NCI-H748 (cell line): ENCODE results near the gene UBC.

ENCODE experiments used
- DNase-seq: peaks from one replicate; lab custom pipeline; 2025; ENCODE audit not compliant: unreplicated experiment; lab: John Stamatoyannopoulos, UW

Gene UBC

GRCh38 chr12:124914392-124915238 is at the start of gene UBC:
UBC (minus strand) TSS chr12:124914650; CDS start chr12:124913771, 879 bp downstream.
- DNase-seq: no peak

DNA sequence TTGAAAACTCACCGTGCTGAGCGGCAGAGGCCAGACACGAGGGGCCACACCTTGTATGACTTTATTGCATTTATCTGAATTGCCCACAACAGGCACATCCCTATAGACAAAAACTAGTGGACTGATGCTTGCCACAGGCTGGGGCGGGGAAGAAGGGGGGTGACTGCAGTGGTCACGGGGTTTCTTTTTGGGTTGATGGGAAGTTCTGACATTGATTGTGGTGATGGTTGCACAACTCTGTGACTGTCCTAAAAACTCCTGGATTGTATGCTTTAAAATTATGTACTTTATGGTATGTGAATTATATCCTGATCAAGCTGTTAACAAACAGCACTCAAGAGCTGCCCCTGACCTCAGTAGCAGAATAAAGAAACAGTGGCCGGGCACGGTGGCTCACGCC is 48.8 kb upstream of the UBC start:
- no peak for DNase-seq

GRCh38 chr12:124961055-124961454 is 46.6 kb upstream of the UBC start:
- no peak for DNase-seq

DNA sequence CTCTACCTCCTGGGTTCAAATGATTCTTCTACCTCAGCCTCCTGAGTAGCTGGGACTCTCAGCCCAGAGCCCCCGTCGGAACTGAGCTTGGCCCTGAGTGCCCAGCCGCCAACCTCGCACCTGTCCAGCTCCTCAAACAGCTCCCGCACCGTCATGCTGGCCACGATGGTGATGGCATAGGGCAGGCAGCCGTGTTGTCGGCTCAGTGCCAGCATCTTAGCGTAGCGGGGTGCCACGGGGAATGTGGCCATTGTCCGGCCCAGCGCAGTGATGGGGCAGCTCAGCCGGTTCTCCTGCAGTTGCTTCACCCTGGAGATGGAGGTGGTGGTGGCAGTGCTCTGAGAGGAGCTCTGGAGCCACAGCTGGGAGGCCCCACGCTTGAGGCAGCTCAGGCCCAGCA is 42.1 kb upstream of the UBC start:
- no peak for DNase-seq

DNA sequence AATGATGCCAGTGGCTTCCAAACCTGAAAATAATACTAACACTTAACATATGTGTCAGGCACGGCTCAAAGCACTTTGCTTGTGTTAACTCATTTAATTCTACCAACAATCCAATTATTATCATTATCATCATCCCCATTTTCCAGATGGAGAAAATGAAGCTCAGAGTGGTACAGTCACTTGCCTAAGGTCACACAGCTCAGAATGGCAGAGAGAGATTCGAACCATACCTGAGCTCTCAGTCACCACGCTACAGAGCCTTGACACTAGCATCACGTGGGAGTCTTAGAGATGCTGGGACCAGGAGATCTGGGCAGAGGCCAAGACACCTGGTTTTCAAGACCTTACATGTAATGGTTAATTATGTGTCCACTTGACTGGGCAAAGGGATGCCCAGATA is 40.3 kb upstream of the UBC start:
- no peak for DNase-seq

DNA sequence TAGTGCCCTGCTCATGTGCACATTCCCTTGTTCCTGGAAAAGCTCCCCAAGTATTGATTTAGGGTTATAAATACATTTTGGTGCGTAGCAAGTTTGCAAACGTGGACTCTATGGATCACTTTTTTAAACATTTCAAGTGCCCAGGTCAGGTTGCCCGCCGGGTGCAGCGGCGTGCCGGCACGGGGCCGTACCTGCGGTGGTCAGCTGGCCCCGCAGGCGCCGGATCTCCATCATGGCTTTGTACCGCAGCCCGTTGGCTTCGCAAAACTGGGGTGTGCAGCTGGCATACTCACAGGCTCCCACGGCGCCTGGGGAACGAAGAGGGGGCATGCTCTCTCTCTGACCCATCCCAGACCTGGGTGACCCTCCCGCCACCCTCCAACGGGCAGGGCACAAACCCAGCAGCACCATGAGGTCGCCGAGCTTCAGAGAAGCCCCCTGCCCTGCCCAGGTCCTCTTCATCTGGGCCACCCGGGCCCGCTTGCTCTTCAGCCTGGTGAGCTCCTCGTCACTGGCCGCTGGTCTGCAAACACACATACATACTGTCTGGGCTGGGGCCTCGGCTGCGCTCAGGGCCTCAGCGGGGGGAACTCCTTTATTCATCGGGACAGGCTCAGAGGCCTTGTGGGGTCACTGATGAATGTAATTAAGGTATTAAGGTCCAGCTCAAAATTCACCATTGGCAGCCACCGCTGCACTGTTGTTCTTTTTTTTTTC is 39.4 kb upstream of the UBC start:
- no peak for DNase-seq

DNA sequence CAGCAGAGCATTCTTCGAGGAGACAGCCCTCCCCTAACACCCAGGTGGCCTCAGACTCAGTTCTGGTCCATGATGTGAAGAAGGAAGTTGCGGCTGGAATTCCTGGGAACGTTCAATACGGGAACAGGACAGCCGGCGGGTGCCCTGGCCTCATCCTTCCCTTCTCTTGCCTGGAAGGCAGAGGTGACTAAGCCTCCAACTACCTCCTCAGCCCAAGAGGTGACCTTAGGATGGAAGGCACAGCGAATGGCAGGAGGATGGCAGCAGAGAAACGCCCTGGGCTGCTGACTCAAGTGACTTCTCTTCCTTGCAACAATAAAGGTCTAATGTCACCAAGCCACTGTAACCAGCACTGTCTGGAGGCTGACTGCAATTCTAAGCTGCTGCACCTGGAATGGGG is 38.4 kb upstream of the UBC start:
- no peak for DNase-seq

- no peak for DNase-seq
Measured at GRCh38 chr12:124952295-124952694, 37.8 kb upstream of the UBC start.

- DNase-seq: no peak
Measured at GRCh38 chr12:124949779-124950728, 35.6 kb upstream of the UBC start.

GRCh38 chr12:124949066-124949465 is 34.6 kb upstream of the UBC start:
- DNase-seq: no peak

DNA sequence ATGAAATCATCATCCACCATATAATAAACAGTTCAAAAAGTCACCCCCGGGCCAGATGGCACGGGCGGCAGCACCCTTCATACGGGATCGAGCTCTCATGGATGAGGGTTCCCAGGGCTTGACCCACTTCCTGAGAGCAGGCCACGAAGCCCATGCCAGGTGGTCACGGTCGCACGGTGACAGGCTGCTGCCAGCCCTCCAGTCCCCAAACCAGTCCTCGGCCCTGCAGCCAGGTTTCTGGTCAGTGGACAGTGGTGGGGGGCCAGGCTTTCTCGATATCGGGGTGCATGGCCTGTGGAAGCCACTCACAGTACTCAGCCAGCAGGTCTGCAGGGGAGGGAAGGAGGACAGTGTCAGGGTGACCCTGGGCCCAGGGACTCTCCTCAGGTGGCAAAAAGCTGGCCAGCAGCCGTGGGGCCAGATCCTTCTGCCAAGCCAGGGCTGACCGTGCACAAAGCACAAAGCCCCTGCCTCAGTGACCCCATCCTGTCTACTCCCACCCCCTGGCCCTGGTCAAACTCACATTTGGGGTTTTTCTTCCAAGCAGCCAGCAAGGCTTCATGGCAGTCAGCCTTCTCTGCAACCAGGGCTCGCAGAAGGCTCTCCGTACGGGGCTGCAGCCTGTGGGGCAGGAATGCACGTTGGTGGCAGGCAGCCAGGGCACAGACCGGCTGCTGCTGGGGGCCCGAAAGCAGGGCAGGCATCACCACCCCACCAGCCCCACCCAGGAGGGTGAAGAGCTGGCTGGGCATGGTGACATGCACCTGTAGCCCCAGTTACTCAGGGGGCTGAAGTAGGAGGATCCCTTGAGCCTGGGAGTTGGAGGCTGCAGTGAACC is 33.3 kb upstream of the UBC start:
- DNase-seq: no peak

- no peak for DNase-seq
Measured at GRCh38 chr12:124947013-124947412, 32.6 kb upstream of the UBC start.

GRCh38 chr12:124946447-124946793 is 32.0 kb upstream of the UBC start:
- no peak for DNase-seq

DNA sequence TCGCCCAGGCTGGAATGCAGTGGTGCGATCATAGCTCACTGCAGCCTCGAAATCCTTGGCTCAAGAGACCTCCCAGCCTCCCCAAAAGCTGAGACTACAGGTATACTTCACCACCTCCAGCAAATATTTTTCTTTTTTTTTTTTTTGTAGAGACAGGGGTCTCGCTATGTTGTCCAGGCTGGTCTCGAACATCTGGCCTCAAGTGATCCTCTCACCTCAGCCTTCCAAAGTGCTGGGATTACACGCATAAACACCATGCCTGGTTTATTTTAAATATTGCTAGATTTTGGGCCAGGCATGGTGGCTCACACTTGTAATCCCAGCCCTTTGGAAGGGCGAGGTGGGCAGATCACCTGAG is 26.7 kb upstream of the UBC start:
- DNase-seq: no peak

- no peak for DNase-seq
Measured at GRCh38 chr12:124940393-124941169, 26.1 kb upstream of the UBC start.

DNA sequence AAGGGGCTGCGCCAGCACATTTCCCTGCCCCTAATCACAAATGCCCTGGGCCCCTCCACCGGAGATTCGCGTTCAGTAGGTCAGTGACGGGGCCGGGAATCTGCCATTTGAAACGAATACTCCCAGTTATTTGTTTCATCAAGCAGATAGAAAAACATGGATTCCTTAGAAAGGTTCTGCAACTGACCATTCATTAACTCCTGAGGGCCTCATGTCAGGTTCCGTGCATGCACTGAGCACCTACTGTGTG is 25.6 kb upstream of the UBC start:
- DNase-seq: no peak

DNA sequence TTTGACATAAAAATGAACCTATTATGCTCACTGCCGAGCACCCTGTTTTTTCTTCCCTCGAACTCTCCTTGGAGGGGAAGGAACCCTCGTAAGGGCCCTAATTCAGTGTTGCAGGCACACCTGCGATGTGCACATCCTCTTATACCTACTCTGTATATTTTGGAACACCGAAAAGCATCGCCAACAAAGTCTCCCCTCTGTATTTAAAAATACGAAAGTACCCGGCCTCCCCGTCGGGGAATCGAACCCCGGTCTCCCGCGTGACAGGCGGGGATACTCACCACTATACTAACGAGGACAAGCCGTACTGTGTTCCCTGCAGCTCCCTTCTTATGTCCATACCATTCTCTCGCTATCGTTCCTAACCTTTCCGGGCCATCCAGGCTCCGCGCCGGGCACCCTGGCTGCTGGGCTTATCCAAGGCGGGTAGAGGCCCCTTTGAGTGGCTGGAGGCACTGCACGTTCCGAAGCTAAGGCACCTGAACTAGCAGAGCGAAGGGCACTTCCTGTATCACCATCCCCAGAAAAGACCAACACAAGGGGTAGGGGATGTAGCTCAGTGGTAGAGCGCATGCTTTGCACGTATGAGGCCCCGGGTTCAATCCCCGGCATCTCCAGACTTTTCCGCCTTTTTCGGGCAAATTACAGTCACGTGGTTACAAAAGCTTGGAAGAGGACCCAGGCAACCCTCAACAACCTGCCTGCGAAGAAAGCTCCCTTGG is 25.1 kb upstream of the UBC start:
- DNase-seq: no peak

DNA sequence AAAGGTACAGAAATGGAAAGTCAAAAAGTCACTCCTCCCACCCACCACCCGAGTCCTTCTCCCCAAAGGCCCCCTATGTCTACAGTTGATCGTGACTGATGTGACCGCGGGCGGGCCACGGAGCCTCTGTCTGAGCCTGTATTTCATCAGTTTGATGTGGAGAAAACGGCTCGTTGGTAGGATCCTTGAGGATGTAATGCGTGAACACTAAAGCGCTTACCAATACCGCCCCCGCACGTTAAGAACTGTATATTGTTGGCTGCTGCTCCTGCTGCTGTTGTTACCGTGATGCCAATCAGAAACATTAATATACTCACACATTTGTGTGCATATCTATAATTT is 24.6 kb upstream of the UBC start:
- DNase-seq: no peak

GRCh38 chr12:124938587-124938986 is 24.1 kb upstream of the UBC start:
- no peak for DNase-seq

DNA sequence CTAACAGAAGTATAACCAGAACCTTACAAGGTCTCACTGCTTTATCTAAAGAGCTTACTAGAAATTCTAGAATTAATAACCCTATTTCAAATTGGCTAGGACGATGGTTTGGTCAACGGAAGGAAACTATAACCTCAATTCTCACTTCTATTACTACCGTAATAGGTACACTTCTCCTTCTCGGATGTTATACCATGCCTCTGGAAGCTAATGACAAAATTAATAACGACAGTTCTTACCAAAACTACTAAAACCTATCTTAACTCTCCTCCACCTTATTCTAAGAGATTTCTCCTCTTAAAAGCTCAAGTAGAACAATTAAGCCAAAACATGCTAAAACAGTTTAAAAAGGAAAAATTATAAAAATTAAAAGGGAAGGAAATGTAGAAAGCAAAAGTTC is 23.7 kb upstream of the UBC start:
- DNase-seq: no peak
